Measurements from ENCODE around the gene SS18L1.

SS18L1 gene

DNA sequence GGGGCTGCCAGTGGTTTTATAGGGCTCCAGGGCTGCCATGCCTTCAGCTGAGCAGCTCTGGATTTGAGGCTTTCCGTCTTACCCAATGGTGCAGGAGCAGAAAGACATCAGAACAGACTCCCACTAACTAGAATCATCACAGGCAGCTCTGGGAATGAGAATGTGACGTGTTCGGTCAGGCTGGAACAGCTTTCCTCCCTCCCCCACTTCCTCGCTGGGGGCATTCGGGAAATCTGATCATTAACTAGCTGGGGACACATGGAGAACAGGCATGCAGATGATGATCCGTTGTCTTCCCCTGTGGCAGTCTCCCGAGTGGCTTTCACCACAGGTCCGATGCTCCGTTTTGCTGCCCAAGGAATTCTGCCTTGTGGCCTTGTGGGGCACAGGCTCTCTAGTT lies 33.7 kb downstream of the SS18L1 start:
- no peak for DNase-seq

DNA sequence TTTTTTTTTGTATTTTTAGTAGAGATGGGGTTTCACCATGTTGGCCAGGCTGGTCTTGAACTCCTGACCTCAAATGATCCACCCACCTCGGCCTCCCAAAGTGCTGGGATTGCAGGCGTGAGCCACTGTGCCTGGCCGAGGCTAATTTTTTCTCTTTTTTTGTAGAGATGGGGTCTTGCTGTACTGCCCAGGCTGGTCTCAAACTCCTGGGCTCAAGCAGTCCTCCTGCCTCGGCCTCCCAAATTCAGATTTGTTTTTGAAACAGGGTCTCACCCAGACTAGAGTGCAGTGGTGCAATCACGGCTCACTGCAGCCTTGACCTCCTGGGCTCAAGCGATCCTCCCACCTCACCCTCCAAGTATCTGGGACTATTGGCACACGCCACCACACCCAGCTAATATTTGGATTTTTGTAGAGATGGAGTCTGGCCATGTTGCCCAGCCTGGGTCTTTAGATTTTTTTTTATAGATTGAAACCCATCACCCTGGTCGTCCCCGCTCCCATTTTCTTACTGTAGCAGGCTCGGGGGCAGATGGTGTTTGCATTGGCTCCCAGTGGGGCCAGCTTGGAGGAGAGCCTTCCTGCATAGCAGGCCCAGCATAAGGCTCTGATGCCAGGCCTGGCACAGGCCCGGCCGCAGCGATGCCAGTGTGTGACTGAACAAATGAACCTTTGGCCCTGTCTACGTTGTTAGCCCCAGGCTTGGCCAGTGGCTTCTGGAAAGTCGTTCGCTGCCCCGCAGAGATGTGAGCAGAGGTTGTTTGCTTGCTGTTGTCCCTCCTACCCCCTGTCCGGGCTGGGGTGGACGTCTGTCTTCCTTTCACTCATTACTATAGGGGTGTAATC lies 35.0 kb downstream of the SS18L1 start:
- no peak for DNase-seq

DNA sequence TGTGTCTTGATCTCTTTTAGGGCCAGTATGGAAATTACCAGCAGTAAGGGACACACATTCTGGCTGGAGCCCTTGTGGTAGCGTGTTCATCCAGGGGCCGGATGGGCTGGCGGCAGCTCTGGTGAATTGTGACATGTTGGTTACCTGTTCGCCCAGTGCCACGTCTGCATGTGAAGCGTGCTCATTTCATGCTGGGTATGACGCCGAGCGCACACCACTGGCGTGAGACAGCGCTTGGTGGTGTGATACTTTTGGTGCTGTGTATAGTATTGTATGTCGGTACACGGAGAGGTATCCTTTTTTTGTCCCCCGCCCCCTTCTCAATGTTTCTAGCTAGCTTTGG lies 35.6 kb downstream of the SS18L1 start:
- no peak for DNase-seq

DNA sequence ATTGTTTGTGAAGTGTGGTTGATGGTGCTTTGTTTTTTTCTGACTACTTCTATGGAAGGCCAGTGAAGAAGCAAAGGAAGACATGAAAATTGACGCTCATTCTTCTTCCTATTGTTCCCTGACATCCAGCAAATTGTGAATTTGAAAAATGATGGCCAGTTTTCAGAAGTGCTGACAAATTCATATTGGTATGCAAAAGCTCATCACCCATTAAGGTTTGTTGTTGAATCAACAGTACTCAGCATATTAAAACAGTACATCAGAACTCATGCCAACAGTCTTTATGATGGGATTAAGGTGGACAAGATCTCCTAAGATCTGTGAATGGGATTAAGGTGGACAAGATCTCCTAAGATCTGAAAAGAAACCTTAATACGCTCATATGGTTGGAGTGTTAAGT lies 38.2 kb downstream of the SS18L1 start:
- no peak for DNase-seq

DNA sequence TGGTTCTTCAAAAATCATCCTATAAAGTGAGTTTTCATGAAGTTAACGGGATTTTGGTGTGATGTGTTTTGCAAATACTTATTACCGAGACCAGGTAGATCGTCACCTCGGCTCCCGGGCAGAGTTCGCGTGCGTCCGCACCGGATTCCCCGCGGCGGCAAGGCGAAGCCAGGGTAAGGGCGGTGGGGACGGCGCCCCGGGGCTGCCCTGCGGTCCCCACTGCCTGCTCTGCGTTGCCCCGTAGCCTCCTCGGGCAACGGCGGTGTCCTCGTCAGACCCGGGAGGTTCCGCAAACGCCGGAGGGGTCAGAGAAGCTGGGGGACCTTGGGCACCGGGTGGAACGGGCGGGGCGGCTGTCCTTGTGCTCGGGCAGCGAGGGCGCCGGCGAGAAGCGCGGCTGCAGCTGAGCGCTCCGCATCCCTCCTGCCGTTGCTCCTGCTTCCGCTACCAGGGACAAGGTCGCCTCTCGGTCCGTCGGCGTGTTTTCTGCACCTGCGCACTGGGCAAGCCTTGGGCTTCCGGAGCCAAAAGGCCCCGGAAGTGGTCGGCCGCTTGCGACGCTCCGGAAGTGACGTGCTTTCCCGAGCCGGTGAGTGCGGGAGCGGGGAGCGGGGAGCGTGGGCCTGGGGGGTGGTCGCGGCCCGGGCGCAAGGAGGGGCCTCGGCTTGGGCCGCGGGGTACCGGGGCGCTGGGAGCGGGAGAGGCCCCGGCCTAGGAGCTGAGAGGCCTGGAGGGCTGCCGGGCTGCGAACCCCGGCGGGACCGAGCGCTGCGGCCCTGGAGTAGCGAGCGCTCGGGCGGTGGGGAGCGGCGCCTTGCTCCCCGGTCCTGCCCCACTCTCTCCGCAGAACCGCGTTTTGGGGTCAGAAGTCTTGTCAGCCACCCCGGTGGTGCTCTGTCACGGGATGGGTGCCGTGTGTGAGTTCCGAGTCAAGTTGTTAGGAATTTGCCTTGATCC lies 39.2 kb downstream of the SS18L1 start, which contains the start of gene MTG2:
Gene MTG2, plus strand, starts transcription at position 560 of the 957 bp plus-strand sequence. CDS start 10,393 bp downstream, outside the sequence.
- DNase-seq: peak; percentile 90

DNA sequence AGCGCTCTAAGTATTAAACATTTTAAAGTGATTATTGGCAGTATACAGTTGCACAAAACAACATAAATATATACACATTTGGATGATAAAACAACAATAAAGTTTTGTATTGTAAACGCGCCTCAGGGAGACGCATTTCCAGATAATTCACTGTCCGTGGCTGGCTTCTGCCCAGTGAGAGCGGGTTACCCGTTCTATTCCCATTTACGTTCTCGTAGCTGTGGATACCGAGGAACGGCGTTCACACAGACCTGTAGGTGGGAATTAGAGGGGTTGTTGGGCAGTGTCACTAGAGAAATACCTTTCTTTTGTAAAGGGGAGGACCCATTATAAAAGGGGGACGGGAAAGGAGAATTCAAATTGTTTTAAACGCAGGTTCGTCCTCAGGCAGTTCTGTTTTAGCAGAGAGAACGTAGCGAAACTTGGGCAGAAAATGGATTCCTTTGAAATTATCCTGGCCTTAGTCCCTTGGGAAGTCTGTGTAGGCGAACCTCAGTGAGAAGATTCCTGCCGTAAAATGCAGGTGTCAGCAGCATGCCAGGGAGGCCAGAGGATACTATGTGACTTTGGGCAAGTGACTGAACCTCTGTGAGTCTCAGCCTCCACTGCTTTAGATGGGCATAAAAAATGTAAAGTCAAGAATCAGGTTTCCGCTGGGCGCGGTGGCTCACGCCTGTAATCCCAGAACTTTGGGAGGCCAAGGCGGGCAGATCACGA lies 40.0 kb downstream of the SS18L1 start:
- DNase-seq: no peak

DNA sequence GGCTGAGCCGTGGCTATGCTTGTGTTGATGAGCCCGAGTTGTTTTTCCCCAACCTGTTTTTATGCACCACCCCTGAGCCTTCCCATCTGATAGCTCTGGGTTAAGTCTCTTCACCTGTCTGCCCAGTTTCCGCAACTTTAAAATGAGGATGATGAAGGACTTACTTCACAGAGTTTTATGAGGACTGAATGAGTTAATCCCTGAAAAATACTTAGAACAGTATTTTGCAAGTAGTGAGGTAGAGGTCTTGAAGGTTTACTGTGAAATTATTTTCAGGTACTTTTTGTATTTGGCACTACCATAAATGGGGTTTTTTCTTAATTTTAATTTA lies 42.5 kb downstream of the SS18L1 start:
- no peak for DNase-seq

DNA sequence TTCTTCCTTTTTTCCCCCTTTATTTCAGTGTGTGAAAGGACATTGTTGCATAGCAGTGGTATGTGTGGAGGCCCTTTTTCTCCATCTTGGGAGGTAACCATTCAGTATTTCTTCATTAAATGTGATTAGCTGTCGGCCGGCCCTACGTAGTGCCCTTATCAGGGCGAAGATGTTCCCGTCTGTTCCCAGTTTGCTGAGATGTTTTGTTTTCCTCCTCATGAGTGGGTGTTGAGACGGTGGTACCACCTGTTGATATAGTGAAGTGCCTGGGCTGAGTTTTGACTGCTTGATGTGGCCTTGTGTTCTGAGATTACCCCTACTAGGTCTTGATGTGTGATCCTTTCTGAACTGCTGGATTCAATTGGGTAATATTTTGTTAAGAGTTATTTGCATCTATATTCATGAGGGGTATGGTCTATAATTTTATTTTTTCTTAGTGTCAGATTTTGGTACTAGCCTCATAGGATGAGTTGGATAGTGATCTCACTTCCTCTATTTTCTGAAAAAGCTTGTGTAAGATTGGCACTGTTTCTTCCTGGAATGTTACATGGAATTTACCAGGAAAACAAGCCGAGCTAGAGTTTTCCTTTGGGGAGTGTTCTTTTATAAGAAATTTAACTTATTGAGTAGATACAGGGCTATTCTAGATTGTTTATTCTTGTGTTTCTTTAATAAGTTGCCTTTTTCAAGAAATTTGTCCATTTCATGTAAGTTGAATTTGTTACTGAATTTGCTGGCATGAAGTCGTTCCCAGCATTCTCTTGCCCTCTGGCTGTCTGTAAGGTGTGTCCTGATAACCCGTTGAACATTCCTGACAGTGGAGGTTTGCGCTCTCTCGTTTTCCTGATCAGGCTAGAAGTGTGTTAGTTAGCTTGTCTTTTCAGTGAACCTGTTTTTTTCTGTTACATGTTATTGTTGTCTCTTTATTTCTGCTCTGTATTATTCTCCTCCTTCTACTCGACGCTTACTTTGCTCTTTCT lies 43.6 kb downstream of the SS18L1 start:
- DNase-seq: no peak

DNA sequence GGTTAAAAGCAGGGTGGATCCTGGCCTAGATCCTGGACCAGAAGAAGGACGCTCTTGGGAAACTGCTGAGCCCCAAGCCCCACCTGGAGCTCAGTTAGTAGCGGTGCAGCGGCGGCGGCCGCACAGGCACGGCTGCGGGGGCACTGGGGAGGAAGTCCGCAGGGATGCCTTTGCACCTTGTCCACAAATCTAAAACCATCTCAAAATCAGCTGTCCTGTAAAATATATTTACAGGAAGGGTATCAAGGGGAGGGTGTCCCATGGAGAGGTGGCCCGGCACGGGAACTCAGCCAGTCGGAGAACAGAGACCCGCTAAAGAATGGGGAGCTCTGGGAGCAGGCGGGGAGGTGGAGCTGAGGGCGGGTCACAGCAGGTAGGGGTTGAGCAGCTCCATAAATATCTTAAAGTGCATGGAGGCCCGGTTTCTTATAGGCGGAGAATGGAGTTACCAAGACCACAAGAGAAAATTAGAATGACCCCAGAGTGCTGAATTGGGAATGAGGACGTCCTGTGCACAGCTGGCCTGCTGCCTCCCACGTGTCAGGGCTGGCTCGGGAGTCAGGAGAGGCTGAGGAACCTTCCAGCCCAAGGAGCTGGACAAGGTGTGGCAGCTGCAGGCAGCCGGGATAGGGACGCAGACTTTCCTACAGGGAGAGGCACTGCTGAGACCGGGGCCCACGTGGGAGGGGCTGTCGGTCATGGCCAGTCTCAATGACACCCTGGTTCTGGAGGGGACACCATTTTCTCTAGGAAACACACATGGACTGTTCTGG lies 47.3 kb downstream of the SS18L1 start:
- DNase-seq: no peak

DNA sequence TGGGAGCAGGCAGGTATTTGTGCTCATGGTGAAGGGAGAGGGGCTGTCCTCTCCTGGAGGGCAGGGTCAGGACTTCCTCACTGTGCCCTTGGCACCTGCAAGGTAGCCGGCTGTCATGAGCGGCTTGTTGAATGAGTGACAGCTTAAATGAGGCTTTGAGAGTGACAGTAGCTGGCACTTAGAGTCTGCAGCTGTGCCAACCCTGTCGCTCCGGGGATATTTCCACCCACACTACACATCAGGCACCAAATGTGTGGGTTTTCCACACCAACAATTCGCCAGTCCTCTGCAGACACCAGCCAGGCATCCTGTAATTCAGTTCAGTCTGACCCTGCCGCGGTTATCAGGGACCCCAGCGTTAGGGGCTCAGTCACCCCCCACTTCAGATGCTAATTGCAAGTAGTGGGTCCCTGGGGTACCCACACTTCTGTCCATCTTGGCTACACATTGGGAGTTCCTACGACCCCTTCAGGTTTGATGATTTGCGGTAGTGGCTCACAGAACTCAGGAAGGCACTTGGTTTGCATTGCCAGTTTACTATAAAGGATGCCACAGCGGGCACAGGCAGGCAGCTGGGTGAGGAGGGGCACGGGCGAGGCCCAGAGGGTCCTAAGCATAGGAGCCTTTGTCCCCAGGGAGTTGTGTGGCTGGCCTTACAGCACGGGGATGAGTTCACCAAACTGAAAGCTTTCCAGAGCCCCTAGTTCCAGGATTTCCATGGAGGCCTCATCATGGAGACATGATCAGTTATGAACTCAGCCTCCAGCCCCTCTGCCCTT lies 48.4 kb downstream of the SS18L1 start:
- DNase-seq: no peak

DNA sequence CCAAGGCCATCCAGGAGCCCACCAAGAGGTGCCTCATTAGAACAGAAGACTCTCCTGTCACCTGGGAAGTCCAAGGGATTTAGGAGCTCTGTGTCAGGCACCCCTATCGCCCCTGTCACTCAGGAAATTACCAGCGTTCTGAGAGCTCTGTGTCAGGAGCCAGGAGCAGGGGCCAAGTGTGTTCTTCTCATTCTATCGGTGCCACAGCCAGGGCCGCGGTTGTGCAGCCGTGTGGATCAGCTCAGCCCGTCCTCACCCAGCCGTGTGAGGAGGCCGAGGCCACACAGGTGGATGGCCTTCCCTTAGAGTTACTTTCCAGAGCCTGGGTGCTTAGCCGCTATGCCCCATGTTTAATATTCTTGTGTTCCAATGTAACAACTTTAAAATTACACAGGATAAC lies 49.1 kb downstream of the SS18L1 start:
- DNase-seq: no peak

DNA sequence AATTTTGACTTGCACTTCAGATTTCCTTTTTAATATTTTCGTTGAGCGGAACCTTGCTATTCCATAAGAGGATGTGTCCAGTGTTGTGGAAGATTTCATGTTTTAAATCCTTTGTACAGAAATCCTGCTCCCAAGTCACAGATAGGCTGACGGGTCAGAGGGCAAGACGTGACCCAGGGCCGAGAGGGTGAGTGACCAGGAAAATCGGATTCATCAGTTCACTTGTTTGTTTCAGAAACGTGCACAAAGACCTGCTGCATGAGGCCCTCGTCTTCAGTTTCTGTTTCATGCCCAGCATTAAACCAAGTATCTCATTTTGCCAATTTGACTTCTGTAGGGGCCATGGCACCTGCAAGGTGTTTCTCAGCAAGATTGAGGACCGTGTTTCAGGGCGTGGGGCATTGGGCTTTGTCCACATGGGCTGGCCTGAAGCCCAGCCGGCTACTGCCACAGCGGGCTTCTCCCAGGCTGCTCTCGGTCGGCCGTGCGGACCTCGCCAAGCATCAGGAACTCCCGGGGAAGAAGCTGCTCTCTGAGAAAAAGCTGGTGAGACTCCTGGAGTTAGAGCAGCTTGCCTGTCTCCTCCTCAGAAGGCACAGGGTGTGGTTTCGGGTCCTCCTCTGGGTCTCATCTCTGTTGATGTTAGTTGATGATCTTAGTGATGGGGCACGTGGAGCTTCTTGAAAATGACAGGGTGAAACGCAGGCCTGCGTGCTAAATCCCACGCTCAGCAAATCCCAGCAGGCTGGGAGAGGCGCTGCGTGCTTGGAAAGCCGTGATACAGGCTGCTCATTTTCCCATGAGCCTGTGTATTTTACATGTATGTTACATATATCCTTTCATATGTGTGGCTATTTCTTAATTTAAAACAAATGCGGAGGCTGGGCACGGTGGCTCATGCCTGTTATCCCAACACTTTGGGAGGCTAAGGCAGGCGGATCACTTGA lies 49.8 kb downstream of the SS18L1 start:
- no peak for DNase-seq

DNA sequence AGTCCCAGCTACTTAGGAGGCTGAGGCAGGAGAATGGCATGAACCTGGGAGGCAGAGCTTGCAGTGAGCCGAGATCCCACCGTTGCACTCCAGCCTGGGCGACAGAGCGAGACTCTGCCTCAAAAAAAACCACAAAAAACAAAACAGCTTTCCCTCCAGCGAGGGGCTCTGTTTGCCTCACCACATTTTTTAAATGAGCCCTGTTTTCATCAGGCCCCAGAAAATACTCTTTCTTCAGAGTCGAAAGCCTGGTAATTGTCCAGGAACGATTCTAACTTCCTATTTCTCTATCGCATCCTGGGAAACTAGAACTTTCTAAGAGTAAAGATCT lies 51.5 kb downstream of the SS18L1 start:
- no peak for DNase-seq

DNA sequence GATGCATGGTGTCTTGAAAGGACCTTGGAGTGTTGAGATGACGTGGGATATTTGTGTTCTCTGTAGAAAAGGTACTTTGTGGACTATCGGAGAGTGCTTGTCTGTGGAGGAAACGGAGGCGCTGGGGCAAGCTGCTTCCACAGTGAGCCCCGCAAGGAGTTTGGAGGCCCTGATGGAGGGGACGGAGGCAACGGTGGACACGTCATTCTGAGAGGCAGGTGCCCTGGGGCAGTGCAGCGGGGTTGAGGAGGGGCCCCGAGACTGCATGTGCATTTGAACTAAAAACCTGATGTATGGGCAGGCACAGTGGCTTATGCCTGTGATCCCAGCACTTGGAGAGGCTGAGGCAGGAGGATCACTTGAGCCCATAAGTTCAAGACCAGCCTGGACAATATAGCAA lies 52.2 kb downstream of the SS18L1 start:
- no peak for DNase-seq

DNA sequence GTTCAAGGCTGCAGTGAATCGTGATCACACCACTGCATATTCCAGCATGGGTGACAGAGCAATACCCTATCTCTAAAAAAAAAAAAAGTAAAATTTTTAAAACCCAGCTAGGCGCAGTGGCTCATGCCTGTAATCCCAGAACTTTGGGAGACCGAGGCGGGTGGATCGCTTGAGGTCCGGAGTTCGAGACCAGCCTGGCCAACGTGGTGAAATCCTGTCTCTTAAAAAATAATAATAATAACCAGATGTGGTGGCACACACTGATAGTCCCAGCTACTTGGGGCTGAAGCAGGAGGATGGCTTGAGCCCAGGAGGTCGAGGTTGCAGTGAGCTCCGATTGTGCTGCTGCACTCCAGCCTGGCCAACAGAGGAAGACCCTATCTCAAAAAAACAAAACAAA lies 52.7 kb downstream of the SS18L1 start:
- DNase-seq: no peak

DNA sequence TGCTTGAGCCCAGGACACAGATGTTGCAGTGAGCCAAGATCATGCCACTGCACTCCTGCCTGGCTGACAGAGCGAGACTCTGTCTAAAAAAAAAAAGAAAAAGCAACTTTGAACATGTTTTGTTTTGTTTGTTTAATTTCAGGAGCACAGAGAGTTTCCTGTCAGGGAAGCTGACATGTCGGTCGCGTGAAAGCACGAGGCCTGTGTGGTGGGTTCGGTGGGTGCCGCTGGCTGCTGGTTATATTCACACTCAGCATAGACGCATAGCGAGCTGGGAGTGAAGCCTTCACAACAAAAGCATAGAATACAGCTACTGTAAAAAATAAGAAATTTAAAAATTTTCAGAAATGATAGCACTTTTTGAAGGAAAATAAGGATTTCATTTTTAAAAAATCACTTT lies 53.7 kb downstream of the SS18L1 start:
- DNase-seq: no peak

DNA sequence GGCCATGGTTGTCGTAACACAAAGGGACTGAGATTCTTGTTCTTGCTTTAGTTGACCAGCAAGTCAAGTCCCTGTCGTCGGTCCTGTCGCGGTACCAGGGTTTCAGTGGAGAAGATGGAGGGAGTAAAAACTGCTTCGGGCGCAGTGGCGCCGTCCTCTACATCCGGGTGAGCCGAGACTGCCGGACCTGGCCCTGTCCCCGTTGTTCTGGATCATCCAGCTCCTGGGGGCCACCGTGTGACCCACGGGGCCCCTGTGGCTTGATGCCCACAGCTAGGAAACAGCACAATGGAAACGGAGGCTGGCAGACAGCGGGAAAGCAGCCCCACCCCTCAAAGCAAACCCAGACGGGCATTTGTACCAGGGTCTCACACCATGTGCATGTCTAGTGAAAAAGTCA lies 54.2 kb downstream of the SS18L1 start:
- no peak for DNase-seq

DNA sequence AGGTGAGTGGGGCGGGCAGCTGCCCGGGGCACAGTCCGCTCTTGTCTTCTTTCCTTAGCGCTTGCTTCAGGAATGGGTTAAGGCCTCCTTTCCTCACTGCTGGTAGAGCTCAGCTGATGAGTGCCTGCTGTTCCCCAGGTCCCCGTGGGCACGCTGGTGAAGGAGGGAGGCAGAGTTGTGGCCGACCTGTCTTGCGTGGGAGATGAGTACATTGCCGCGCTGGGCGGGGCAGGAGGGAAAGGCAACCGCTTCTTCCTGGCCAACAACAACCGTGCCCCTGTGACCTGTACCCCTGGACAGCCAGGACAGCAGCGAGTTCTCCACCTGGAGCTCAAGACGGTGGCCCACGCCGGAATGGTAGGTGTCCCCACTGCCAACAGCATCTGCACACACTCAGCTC lies 54.9 kb downstream of the SS18L1 start:
- no peak for DNase-seq

DNA sequence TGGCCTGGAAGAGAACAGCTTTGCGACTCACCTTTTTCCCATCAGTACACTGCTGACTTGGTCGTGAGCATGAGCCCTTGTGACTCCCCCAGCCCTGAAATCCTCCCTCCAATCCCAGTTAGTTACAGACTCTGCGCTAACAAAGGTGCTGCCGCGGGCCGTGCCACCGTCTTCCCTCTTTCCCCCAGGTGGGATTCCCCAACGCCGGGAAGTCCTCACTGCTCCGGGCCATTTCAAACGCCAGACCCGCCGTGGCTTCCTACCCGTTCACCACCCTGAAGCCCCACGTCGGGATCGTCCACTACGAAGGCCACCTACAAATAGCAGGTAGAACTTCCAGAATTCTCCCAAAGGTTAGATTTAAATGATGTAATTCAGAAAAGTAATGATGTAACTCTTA lies 55.4 kb downstream of the SS18L1 start:
- DNase-seq: no peak
